Measurements from ENCODE around the gene CKMT1A.

- TF ChIP-seq PPARA (CRISPR knock-in tag; IDR thresholded peaks at IDR 0.05; ENCODE audit: borderline replicate concordance) (no peak), ZNF565 (CRISPR knock-in tag; conservative IDR thresholded peaks at IDR 0.05; ENCODE audit: low read depth) (no peak), PATZ1 (CRISPR knock-in tag; IDR thresholded peaks at IDR 0.05; ENCODE audit: borderline replicate concordance) (no peak), CREB5 (CRISPR knock-in tag; IDR thresholded peaks at IDR 0.05; ENCODE audit: low read depth) (no peak), ZC3H10 (CRISPR knock-in tag; IDR thresholded peaks at IDR 0.05) (no peak), POU6F1 (CRISPR knock-in tag; IDR thresholded peaks at IDR 0.05; ENCODE audit: borderline replicate concordance, low read depth) (no peak), ZNF8 (CRISPR knock-in tag; IDR thresholded peaks at IDR 0.05) (no peak), RARB (CRISPR knock-in tag; IDR thresholded peaks at IDR 0.05) (no peak), ZFP3 (CRISPR knock-in tag; IDR thresholded peaks at IDR 0.05) (no peak)
These were observed 44.8 kb upstream of the CKMT1A start, which contains the start of gene CATSPER2 for GRCh38 chr15:43648649-43649429.
